Panc1 (cell line): ENCODE data around the gene UBIAD1. TPM values are rescaled to one million over a fixed set of nuclear protein-coding genes. Genes with fewer than 3 reads are reported as not detected.

Experiments
- ATAC-seq: fragments of 200-7000 bp; cut with Tn5 transposase; 2 replicates; pipeline ENCODE4 v1.9.1; 2020; ENCODE audit warnings: mild to moderate bottlenecking, moderate library complexity
- BruUV-seq: library from RNA; stranded (reverse); fragments of 400-500 nt; replicated peaks from 2 replicates; lab custom pipeline; 2021; lab: Mats Ljungman, UMichigan
- CTCF ChIA-PET: fragments of 300-600 bp; sonication (Branson Sonifier 250); formaldehyde crosslinking; loops from one replicate; lab custom pipeline; 2022; ENCODE audit warnings: antibody characterized with exemption; lab: Charles Lee
- POLR2A ChIA-PET: fragments of 300-600 bp; sonication (Branson Sonifier 250); formaldehyde crosslinking; loops from one replicate; lab custom pipeline; 2022; ENCODE audit warnings: antibody characterized with exemption; lab: Charles Lee
- DNase-seq: peaks from one replicate; pipeline ENCODE4 v3.0.0-alpha.2; 2010; ENCODE audit warnings: low read depth, low spot score
- H3K27ac ChIP-seq: 2 replicates; pipeline ENCODE4 v1.5.1; 2011; ENCODE audit warnings: mild to moderate bottlenecking, low read length, inconsistent platforms
- H3K27me3 ChIP-seq: fragments of 200-500 bp; sonication (Bioruptor generic); 2 replicates; pipeline ENCODE4 v1.6.0; 2014; ENCODE audit warnings: low read length, inconsistent platforms; ENCODE audit not compliant: control insufficient read depth, insufficient read depth
- H3K36me3 ChIP-seq: fragments of 200-500 bp; sonication (Bioruptor generic); 2 replicates; pipeline ENCODE4 v1.5.1; 2014; ENCODE audit warnings: inconsistent platforms, mild to moderate bottlenecking, low read length, moderate library complexity; ENCODE audit not compliant: control insufficient read depth, insufficient read depth
- H3K4me1 ChIP-seq: 2 replicates; pipeline ENCODE4 v1.5.1; 2011; ENCODE audit warnings: inconsistent platforms, mild to moderate bottlenecking, low read length, moderate library complexity; ENCODE audit not compliant: control insufficient read depth, insufficient read depth
- H3K4me3 ChIP-seq, 2 experiments: 2 replicates each; pipeline ENCODE4 v1.5.1; 2011 to 2012; ENCODE audit warnings: low read depth in 2 of 2, low read length in 2 of 2, mild to moderate bottlenecking in 2 of 2, inconsistent platforms in 1 of 2, moderate library complexity in 1 of 2
- H3K9me3 ChIP-seq: fragments of 200-500 bp; sonication (Bioruptor generic); 2 replicates; pipeline ENCODE4 v1.5.1; 2014; ENCODE audit warnings: low read depth, mild to moderate bottlenecking, inconsistent platforms, low read length, moderate library complexity; ENCODE audit not compliant: control insufficient read depth, insufficient read depth
- CTCF ChIP-seq: fragments of 450-650 bp; IDR thresholded peaks from 2 replicates; pipeline ENCODE4 v1.5.1; 2017; ENCODE audit warnings: mild to moderate bottlenecking
- POLR2AphosphoS5 ChIP-seq: IDR thresholded peaks from 2 replicates; pipeline ENCODE4 v1.6.1; 2012; ENCODE audit warnings: mild to moderate bottlenecking, low read depth, low read length, moderate library complexity
- REST ChIP-seq, 2 experiments: IDR thresholded peaks; 2 replicates each; pipeline ENCODE4 v1.6.1; 2011 to 2012; ENCODE audit warnings: low read depth in 2 of 2, control low read depth in 1 of 2, low read length in 1 of 2, mild to moderate bottlenecking in 1 of 2, moderate library complexity in 1 of 2; ENCODE audit not compliant: insufficient read depth in 1 of 2
- SIN3A ChIP-seq: IDR thresholded peaks from 2 replicates; pipeline ENCODE4 v1.6.1; 2012; ENCODE audit warnings: low read depth, mild to moderate bottlenecking, low read length, moderate library complexity, borderline replicate concordance; ENCODE audit not compliant: insufficient read depth
- TCF7L2 ChIP-seq: IDR thresholded peaks from 2 replicates; pipeline ENCODE4 v1.6.1; 2011; ENCODE audit warnings: mild to moderate bottlenecking, low read depth, low read length, inconsistent platforms
- in situ Hi-C: cut with HindIII; loops from 2 replicates; pipeline ENCODE4 v1.10.0; 2016; ENCODE audit warnings: low sequenced_read_pairs, low pct_unique_long_range_greater_than_20kb
- intact Hi-C: fragments of 100-400 bp; cut with micrococcal nuclease; formaldehyde crosslinking; loops from one replicate; pipeline ENCODE4 v1.10.0; 2022; ENCODE audit not compliant: unreplicated experiment
- total RNA-seq: library from RNA; stranded (reverse); gene quantifications from one replicate; pipeline ENCODE4 v1.2.1, GENCODE V29; 2021; ENCODE audit not compliant: unreplicated experiment

The UBIAD1 gene
- total RNA-seq, 1 experiment from 2014 or later = 24.7 TPM

- Histone ChIP-seq H3K27ac (no peak overlapping the region), H3K4me1 (no peaks in the 10 kb centered on the region), H3K36me3 (peaks cover 46% of the 10 kb centered on the region), H3K9me3 (no peaks in the 10 kb centered on the region), H3K4me3 (no peak overlapping the region), H3K27me3 (no peaks in the 10 kb centered on the region)
- in situ Hi-C loops = no loop called here
- TF ChIP-seq POLR2AphosphoS5 (no peak), SIN3A (no peak), CTCF (no peak), TCF7L2 (no peak), REST (IDR thresholded peaks at IDR 0.05; ENCODE audit: insufficient read depth in 1 of 2, low read depth in 2 of 2, low read length in 1 of 2) (no peak)
- BruUV-seq = no TSS peak
- DNase-seq (no peak), ATAC-seq (no peak)
- intact Hi-C loops = no loop called here
- POLR2A ChIA-PET = interaction anchor here (0.7 kb wide), 1 partner anchor 153 kb away, joined by 4 read pairs; no protein-coding TSS in a partner anchor
- CTCF ChIA-PET = no interaction called here
Measured at GRCh38 chr1:11233208-11233607, 39.8 kb upstream of the UBIAD1 start.

- BruUV-seq = no TSS peak
- Histone ChIP-seq H3K27ac (no peak overlapping the region), H3K4me3 (no peak overlapping the region), H3K4me1 (no peaks in the 10 kb centered on the region), H3K9me3 (no peaks in the 10 kb centered on the region), H3K36me3 (peaks cover 24% of the 10 kb centered on the region; the same call in 1 of the 2 replicates), H3K27me3 (no peaks in the 10 kb centered on the region)
- CTCF ChIA-PET = no interaction called here
- ATAC-seq (no peak), DNase-seq (no peak)
- intact Hi-C loops (no loop called here), in situ Hi-C loops (no loop called here)
- POLR2A ChIA-PET = no interaction called here
- no peak for TF ChIP-seq SIN3A
- TF ChIP-seq REST (IDR thresholded peaks at IDR 0.05; ENCODE audit: insufficient read depth in 1 of 2, low read depth in 2 of 2, low read length in 1 of 2) = no peak
- TF ChIP-seq TCF7L2 = no peak
- TF ChIP-seq CTCF = no peak
- TF ChIP-seq POLR2AphosphoS5 = no peak
Measured at GRCh38 chr1:11237356-11237755, 35.6 kb upstream of the UBIAD1 start.
